Stimulated activated CD8-positive, alpha-beta memory T cell treated with anti-CD3 and anti-CD28 coated beads, Interleukin-2, amount 100 ng/mL, for 1 hour (primary cell): Measurements from ENCODE around the gene DNAJC17.

Experiments used
- DNase-seq, 2 donors: peaks; one replicate each; pipeline ENCODE4 v3.0.0-alpha.2; 2020; ENCODE audit warnings: low read depth in 2 of 2

DNAJC17 gene

GRCh38 chr15:40790718-40791117, 16.6 kb downstream of the DNAJC17 start:
- no peak for DNase-seq

- no peak for DNase-seq
Measured at GRCh38 chr15:40789999-40790398, 17.3 kb downstream of the DNAJC17 start.

GRCh38 chr15:40789119-40789518, 18.2 kb downstream of the DNAJC17 start:
- no peak for DNase-seq

- no peak for DNase-seq
Measured at GRCh38 chr15:40787991-40788390, 19.3 kb downstream of the DNAJC17 start.

GRCh38 chr15:40787344-40787841, 19.9 kb downstream of the DNAJC17 start:
- no peak for DNase-seq

- no peak for DNase-seq
Measured at GRCh38 chr15:40785814-40786213, 21.5 kb downstream of the DNAJC17 start.

GRCh38 chr15:40785164-40785563, 22.1 kb downstream of the DNAJC17 start:
- no peak for DNase-seq

GRCh38 chr15:40782609-40783227, 24.6 kb downstream of the DNAJC17 start:
- peak; percentile 59 to 65 for DNase-seq

GRCh38 chr15:40776537-40777141, 30.6 kb downstream of the DNAJC17 start:
- peak in 1 of 2 donors; percentile 31 for DNase-seq

GRCh38 chr15:40775740-40776536, 31.3 kb downstream of the DNAJC17 start:
- DNase-seq: no peak

- DNase-seq: no peak
Measured at GRCh38 chr15:40775007-40775406, 32.3 kb downstream of the DNAJC17 start.

GRCh38 chr15:40773902-40774301, 33.4 kb downstream of the DNAJC17 start:
- no peak for DNase-seq

- DNase-seq: no peak
Measured at GRCh38 chr15:40773496-40773895, 33.8 kb downstream of the DNAJC17 start.

GRCh38 chr15:40772014-40772413, 35.3 kb downstream of the DNAJC17 start:
- DNase-seq: no peak

GRCh38 chr15:40771242-40771641, 36.0 kb downstream of the DNAJC17 start:
- DNase-seq: no peak

GRCh38 chr15:40770147-40770721, 37.0 kb downstream of the DNAJC17 start:
- DNase-seq: no peak

- peak in 1 of 2 donors; percentile 34 for DNase-seq
Measured at GRCh38 chr15:40769274-40770146, 37.8 kb downstream of the DNAJC17 start, which contains the start of gene C15orf62. C15orf62 (plus strand) TSS chr15:40769980; CDS start chr15:40770496, 516 bp downstream.

- DNase-seq: no peak
Measured at GRCh38 chr15:40768521-40769273, 38.6 kb downstream of the DNAJC17 start.

- DNase-seq: no peak
Measured at GRCh38 chr15:40767838-40768500, 39.3 kb downstream of the DNAJC17 start.
